ENCODE measurements around the gene DNAH10.

DNA sequence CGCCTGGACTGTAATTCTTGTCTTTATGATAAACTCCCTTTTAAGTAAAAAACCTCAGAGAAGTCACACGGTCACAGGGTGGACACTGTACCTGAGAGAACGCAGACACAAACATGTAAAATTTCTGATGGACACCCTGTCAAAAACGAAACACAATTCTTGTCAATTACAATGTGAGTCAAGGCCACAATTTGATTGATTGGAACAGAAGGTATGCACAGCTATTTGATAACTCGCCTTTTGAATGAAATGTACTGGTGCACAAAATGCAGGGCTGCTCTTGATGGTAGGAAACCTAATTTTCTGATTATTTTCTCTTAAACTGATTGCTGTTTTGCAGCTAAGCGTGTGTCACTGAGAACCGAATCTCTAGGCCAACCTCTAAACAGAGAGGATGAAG lies 9.2 kb downstream of the DNAH10 start:
- TF ChIP-seq CHD1 (IDR thresholded peaks at IDR 0.05; ENCODE audit: low read depth, low read length): no peak
- TF ChIP-seq MXI1 (IDR thresholded peaks at IDR 0.05; ENCODE audit: borderline replicate concordance, low read depth, low read length): no peak
- TF ChIP-seq, protein P1, sequence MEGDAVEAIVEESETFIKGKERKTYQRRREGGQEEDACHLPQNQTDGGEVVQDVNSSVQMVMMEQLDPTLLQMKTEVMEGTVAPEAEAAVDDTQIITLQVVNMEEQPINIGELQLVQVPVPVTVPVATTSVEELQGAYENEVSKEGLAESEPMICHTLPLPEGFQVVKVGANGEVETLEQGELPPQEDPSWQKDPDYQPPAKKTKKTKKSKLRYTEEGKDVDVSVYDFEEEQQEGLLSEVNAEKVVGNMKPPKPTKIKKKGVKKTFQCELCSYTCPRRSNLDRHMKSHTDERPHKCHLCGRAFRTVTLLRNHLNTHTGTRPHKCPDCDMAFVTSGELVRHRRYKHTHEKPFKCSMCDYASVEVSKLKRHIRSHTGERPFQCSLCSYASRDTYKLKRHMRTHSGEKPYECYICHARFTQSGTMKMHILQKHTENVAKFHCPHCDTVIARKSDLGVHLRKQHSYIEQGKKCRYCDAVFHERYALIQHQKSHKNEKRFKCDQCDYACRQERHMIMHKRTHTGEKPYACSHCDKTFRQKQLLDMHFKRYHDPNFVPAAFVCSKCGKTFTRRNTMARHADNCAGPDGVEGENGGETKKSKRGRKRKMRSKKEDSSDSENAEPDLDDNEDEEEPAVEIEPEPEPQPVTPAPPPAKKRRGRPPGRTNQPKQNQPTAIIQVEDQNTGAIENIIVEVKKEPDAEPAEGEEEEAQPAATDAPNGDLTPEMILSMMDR (conservative IDR thresholded peaks at IDR 0.05; ENCODE audit: low read depth, low read length): no peak
- TF ChIP-seq POLR2A (IDR thresholded peaks at IDR 0.05; ENCODE audit: low read depth, low read length): no peak
- TF ChIP-seq, protein P2, sequence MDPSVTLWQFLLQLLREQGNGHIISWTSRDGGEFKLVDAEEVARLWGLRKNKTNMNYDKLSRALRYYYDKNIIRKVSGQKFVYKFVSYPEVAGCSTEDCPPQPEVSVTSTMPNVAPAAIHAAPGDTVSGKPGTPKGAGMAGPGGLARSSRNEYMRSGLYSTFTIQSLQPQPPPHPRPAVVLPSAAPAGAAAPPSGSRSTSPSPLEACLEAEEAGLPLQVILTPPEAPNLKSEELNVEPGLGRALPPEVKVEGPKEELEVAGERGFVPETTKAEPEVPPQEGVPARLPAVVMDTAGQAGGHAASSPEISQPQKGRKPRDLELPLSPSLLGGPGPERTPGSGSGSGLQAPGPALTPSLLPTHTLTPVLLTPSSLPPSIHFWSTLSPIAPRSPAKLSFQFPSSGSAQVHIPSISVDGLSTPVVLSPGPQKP (IDR thresholded peaks at IDR 0.05; ENCODE audit: borderline replicate concordance, low read depth, low read length): no peak
- TF ChIP-seq RFX5 (IDR thresholded peaks at IDR 0.05; ENCODE audit: low read depth, low read length): no peak
- no peak for TF ChIP-seq RCOR1 (IDR thresholded peaks at IDR 0.05; ENCODE audit: insufficient replicate concordance, low read length)
- TF ChIP-seq NFE2L2 (IDR thresholded peaks at IDR 0.05; ENCODE audit: low read depth, low read length): no peak
- TF ChIP-seq MAFK (IDR thresholded peaks at IDR 0.05; ENCODE audit: low read depth, low read length): no peak
- TF ChIP-seq CEBPB (IDR thresholded peaks at IDR 0.05; ENCODE audit: low read depth, low read length): no peak
- TF ChIP-seq, protein P3, sequence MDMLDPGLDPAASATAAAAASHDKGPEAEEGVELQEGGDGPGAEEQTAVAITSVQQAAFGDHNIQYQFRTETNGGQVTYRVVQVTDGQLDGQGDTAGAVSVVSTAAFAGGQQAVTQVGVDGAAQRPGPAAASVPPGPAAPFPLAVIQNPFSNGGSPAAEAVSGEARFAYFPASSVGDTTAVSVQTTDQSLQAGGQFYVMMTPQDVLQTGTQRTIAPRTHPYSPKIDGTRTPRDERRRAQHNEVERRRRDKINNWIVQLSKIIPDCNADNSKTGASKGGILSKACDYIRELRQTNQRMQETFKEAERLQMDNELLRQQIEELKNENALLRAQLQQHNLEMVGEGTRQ (IDR thresholded peaks at IDR 0.05; ENCODE audit: low read depth, low read length): no peak
